Body of pancreas (tissue), 4 donors: ENCODE data around the gene NXPH4.

Experiments
- POLR2A ChIP-seq, 3 donors: fragments of 450-650 bp; IDR thresholded peaks; one replicate each; pipeline ENCODE4 v1.6.1; 2016; ENCODE audit warnings: antibody characterized with exemption in 3 of 3, mild to moderate bottlenecking in 2 of 3
- TF ChIP-seq, protein P1 (sequence below), 7 experiments: fragments of 450-650 bp in 4 of 7; fragments of 200-600 bp in 3 of 7; sonication (generic) in 3 of 7; IDR thresholded peaks; one replicate each; pipeline ENCODE4 v1.5.1; 2016 to 2019; ENCODE audit warnings: antibody characterized with exemption in 7 of 7

GRCh38 chr12:57240066-57240921 lies 23.7 kb downstream of the NXPH4 start:
- no peak for TF ChIP-seq POLR2A (IDR thresholded peaks at IDR 0.05)
- TF ChIP-seq, protein P1, sequence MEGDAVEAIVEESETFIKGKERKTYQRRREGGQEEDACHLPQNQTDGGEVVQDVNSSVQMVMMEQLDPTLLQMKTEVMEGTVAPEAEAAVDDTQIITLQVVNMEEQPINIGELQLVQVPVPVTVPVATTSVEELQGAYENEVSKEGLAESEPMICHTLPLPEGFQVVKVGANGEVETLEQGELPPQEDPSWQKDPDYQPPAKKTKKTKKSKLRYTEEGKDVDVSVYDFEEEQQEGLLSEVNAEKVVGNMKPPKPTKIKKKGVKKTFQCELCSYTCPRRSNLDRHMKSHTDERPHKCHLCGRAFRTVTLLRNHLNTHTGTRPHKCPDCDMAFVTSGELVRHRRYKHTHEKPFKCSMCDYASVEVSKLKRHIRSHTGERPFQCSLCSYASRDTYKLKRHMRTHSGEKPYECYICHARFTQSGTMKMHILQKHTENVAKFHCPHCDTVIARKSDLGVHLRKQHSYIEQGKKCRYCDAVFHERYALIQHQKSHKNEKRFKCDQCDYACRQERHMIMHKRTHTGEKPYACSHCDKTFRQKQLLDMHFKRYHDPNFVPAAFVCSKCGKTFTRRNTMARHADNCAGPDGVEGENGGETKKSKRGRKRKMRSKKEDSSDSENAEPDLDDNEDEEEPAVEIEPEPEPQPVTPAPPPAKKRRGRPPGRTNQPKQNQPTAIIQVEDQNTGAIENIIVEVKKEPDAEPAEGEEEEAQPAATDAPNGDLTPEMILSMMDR (IDR thresholded peaks at IDR 0.05), result peak in 3 of 7 experiments; percentile 9 to 31 (median 12)
